HepG2 (cell line): ENCODE data around the gene PKNOX2. TPM values are rescaled to one million over a fixed set of nuclear protein-coding genes. Genes with fewer than 3 reads are reported as not detected.

ENCODE experiments used
- ATAC-seq: fragments of 200-7000 bp; cut with Tn5 transposase; 3 replicates; pipeline ENCODE4 v1.9.1; 2020; ENCODE audit warnings: mild to moderate bottlenecking, moderate library complexity
- BruUV-seq: library from RNA; stranded (reverse); fragments of 400-500 nt; replicated peaks from 2 replicates; lab custom pipeline; 2021; lab: Mats Ljungman, UMichigan
- CTCF ChIA-PET: fragments of 300-600 bp; formaldehyde crosslinking; extraction: SDS; loops from one replicate; lab custom pipeline; 2021; ENCODE audit warnings: low total read pairs, inconsistent platforms, low intra/inter-chr PET ratio; lab: Yijun Ruan, JAX
- POLR2A ChIA-PET: fragments of 350-600 bp; sonication (Branson Sonifier 250); formaldehyde crosslinking; loops from one replicate; lab custom pipeline; 2020; ENCODE audit warnings: antibody characterized with exemption, inconsistent platforms; lab: Yijun Ruan, JAX
- DNase-seq: peaks from one replicate; pipeline ENCODE4 v3.0.0-alpha.2; 2015; ENCODE audit warnings: low spot score
- FAIRE-seq: peaks from 3 replicates; lab custom pipeline; 2011; peaks lifted over from hg19 to GRCh38; lab: Jason Lieb, UNC
- H2AFZ ChIP-seq: one replicate; pipeline ENCODE4 v1.6.1; 2011; ENCODE audit warnings: low read length, inconsistent platforms
- H3K27ac ChIP-seq: fragments of 300-600 bp; 3 replicates; pipeline ENCODE4 v1.8.0; 2011; ENCODE audit warnings: mixed run types, mild to moderate bottlenecking, mixed read lengths, low read length, inconsistent platforms; ENCODE audit not compliant: insufficient read depth; ENCODE audit errors: extremely low read length
- H3K27me3 ChIP-seq, 2 experiments: fragments of 200-600 bp in 1 of 2; 2 replicates in 1 of 2; 3 replicates in 1 of 2; pipeline versions ENCODE4 v1.6.0 to v1.8.0; 2011; ENCODE audit warnings: low read length in 2 of 2, mild to moderate bottlenecking in 2 of 2, moderate library complexity in 2 of 2, inconsistent platforms in 1 of 2; ENCODE audit not compliant: insufficient read depth in 2 of 2, control insufficient read depth in 1 of 2
- H3K36me3 ChIP-seq, 2 experiments: fragments of 200-600 bp in 1 of 2; replicated peaks in 1 of 2; 2 replicates in 1 of 2; 3 replicates in 1 of 2; pipeline versions ENCODE4 v1.5.1 to v1.8.0; 2011; ENCODE audit warnings: low read length in 2 of 2, inconsistent platforms in 1 of 2; ENCODE audit not compliant: insufficient read depth in 2 of 2, control insufficient read depth in 1 of 2
- H3K4me1 ChIP-seq: 2 replicates; pipeline ENCODE4 v1.5.1; 2012; ENCODE audit warnings: low read length, inconsistent platforms; ENCODE audit not compliant: insufficient read depth
- H3K4me2 ChIP-seq: 2 replicates; pipeline ENCODE4 v1.6.0; 2011; ENCODE audit warnings: low read depth, low read length, inconsistent platforms
- H3K4me3 ChIP-seq, 3 experiments: fragments of 200-600 bp in 1 of 3; sonication (generic), shearing (Covaris generic) in 1 of 3; replicated peaks in 1 of 3; 2 replicates each; pipeline ENCODE4 v1.5.1; 2011 to 2016; ENCODE audit warnings: low read length in 3 of 3, inconsistent platforms in 2 of 3, low read depth in 2 of 3, mild to moderate bottlenecking in 2 of 3, control low read depth in 1 of 3, mixed read lengths in 1 of 3; ENCODE audit not compliant: insufficient read depth in 1 of 3
- H3K79me2 ChIP-seq: one replicate; pipeline ENCODE4 v1.6.1; 2011; ENCODE audit warnings: low read length, inconsistent platforms; ENCODE audit not compliant: insufficient read depth
- H3K9ac ChIP-seq: 2 replicates; pipeline ENCODE4 v1.6.0; 2011; ENCODE audit warnings: mild to moderate bottlenecking, low read depth, low read length, inconsistent platforms; ENCODE audit not compliant: insufficient read depth
- H3K9me3 ChIP-seq: 2 replicates; pipeline ENCODE4 v1.5.1; 2012; ENCODE audit warnings: mild to moderate bottlenecking, low read length
- H4K20me1 ChIP-seq: 2 replicates; pipeline ENCODE4 v1.6.0; 2011; ENCODE audit warnings: inconsistent platforms, mild to moderate bottlenecking, low read length, moderate library complexity; ENCODE audit not compliant: insufficient read depth
- CSRNP2 ChIP-seq: sonication (generic); formaldehyde crosslinking; conservative IDR thresholded peaks from 2 replicates; pipeline ENCODE4 v1.8.0; 2022; ENCODE audit warnings: low read depth, missing genetic modification reagents
- GMEB1 ChIP-seq: sonication (generic); formaldehyde crosslinking; IDR thresholded peaks from 2 replicates; pipeline ENCODE4 v1.5.1; 2020; ENCODE audit warnings: missing genetic modification reagents, mild to moderate bottlenecking, borderline replicate concordance
- ZFP36L1 ChIP-seq: sonication (generic); formaldehyde crosslinking; IDR thresholded peaks from 2 replicates; pipeline ENCODE4 v1.8.0; 2022; ENCODE audit warnings: mild to moderate bottlenecking, missing genetic modification reagents, moderate library complexity
- ZNF574 ChIP-seq: sonication (generic); formaldehyde crosslinking; IDR thresholded peaks from 2 replicates; pipeline ENCODE4 v1.4.0; 2020; ENCODE audit warnings: missing genetic modification reagents
- ZNF598 ChIP-seq: sonication (generic); formaldehyde crosslinking; IDR thresholded peaks from 2 replicates; pipeline ENCODE4 v1.5.1; 2020; ENCODE audit warnings: mild to moderate bottlenecking, missing genetic modification reagents, borderline replicate concordance
- WGBS: methylation state at CpG from one replicate; pipeline ENCODE4 v1.1.6; 2017; ENCODE audit warnings: low lambda C conversion rate; 5-methylcytosine and 5-hydroxymethylcytosine counted together
- in situ Hi-C: cut with HindIII; loops from 2 replicates; pipeline ENCODE4 v1.10.0; 2017; ENCODE audit warnings: low pct_unique_long_range_greater_than_20kb; ENCODE audit not compliant: extremely low pct_ligation_motif_present
- intact Hi-C: fragments of 100-400 bp; cut with micrococcal nuclease; formaldehyde crosslinking; loops from one replicate; pipeline ENCODE4 v1.10.0; 2022; ENCODE audit not compliant: unreplicated experiment
- polyA plus RNA-seq, 8 experiments: library from polyadenylated mRNA; depleted of rRNA in 3 of 8; stranded (reverse) in 7 of 8; unstranded in 1 of 8; fragments of >200 nt; fragmentation: Illumina TruSeq in 4 of 8; extraction: Trizol in 4 of 8; gene quantifications; 2 replicates each; pipeline versions ENCODE4 v1.2.1 to v1.2.3, GENCODE V29; 2011 to 2016; ENCODE audit warnings: low read depth in 4 of 8, missing spikeins in 1 of 8, mixed read lengths in 1 of 8; ENCODE audit not compliant: insufficient read depth in 1 of 8
- total RNA-seq, 5 experiments: library from RNA; depleted of rRNA; stranded (reverse); fragments of >200 nt; fragmentation: Illumina TruSeq; extraction: Trizol; gene quantifications; 2 replicates each; pipeline ENCODE4 v1.2.3, GENCODE V29; 2016; ENCODE audit warnings: low read depth in 1 of 5

Gene PKNOX2
- total and polyA plus RNA-seq, 2 of the 13 experiments (the other 11 are each of a cell fraction or from before 2014, with no cell fraction given): not detected

- BruUV-seq: no TSS peak
- Histone ChIP-seq H3K4me2 (no peak overlapping the region), H4K20me1 (no peaks in the 10 kb centered on the region), H3K4me3 (no peak overlapping the region), H2AFZ (no peak overlapping the region), H3K9me3 (no peaks in the 10 kb centered on the region), H3K9ac (no peak overlapping the region), H3K79me2 (no peaks in the 10 kb centered on the region), H3K4me1 (no peaks in the 10 kb centered on the region), H3K36me3 (no peaks in the 10 kb centered on the region), H3K27me3 (peaks cover 5 to 23% of the 10 kb centered on the region in 2 experiments), H3K27ac (no peak overlapping the region)
- FAIRE-seq: no peak
- no peak for ATAC-seq
- intact Hi-C loops: loop anchor here (10.0 kb wide), 1 partner anchor 59 kb away; the partner anchor contains the start of gene PKNOX2
- ChIA-PET POLR2A (no interaction called here), CTCF (no interaction called here)
- no peak for DNase-seq
- TF ChIP-seq GMEB1 (CRISPR knock-in tag) (no peak), CSRNP2 (no peak), ZFP36L1 (CRISPR knock-in tag) (no peak), ZNF574 (CRISPR knock-in tag) (no peak), ZNF598 (CRISPR knock-in tag) (no peak)
- 67% methylated on average over 9 of the region's 11 CpGs for WGBS
- in situ Hi-C loops: no loop called here
Measured at GRCh38 chr11:125223901-125224361, 59.4 kb downstream of the PKNOX2 start.
